ENCODE data around the gene TMEM72. TPM values are rescaled to one million over a fixed set of nuclear protein-coding genes. Genes with fewer than 3 reads are reported as not detected.

Gene TMEM72
- total RNA-seq, 1 donor from 2014 or later, result not detected

GRCh38 chr10:44910602-44911001, 535 bp upstream of the TMEM72 start:
- DNase-seq (ENCODE audit: low spot score), result no peak
- no peak for TF ChIP-seq CTCF (IDR thresholded peaks at IDR 0.05)
- H3K4me3 Mint-ChIP-seq (ENCODE audit: unreplicated experiment), result no peak overlapping the region
- peaks cover 30% of the 10 kb centered on the region for H3K4me1 Mint-ChIP-seq (ENCODE audit: low read depth)
- H3K9me3 Mint-ChIP-seq (ENCODE audit: low read depth), result no peaks in the 10 kb centered on the region
- H3K36me3 Mint-ChIP-seq (ENCODE audit: low read depth), result no peaks in the 10 kb centered on the region
- no peaks in the 10 kb centered on the region for H3K27me3 Mint-ChIP-seq (ENCODE audit: low read depth)
- H3K27ac Mint-ChIP-seq (ENCODE audit: unreplicated experiment), result peak overlapping the region; percentile 8

- Mint-ChIP-seq H3K4me1 (ENCODE audit: low read depth) (peaks cover 30% of the 10 kb centered on the region), H3K4me3 (ENCODE audit: unreplicated experiment) (no peak overlapping the region), H3K9me3 (ENCODE audit: low read depth) (no peaks in the 10 kb centered on the region), H3K27ac (ENCODE audit: unreplicated experiment) (no peak overlapping the region), H3K27me3 (ENCODE audit: low read depth) (no peaks in the 10 kb centered on the region), H3K36me3 (ENCODE audit: low read depth) (no peaks in the 10 kb centered on the region)
- TF ChIP-seq CTCF (IDR thresholded peaks at IDR 0.05), result no peak
- no peak for DNase-seq (ENCODE audit: low spot score)
These were observed 814 bp downstream of the TMEM72 start for GRCh38 chr10:44911951-44912350.

- peaks cover 2% of the 10 kb centered on the region for H3K36me3 Mint-ChIP-seq (ENCODE audit: low read depth)
- peak overlapping the region; percentile 17 for H3K27ac Mint-ChIP-seq (ENCODE audit: unreplicated experiment)
- no peaks in the 10 kb centered on the region for H3K9me3 Mint-ChIP-seq (ENCODE audit: low read depth)
- no peak for DNase-seq (ENCODE audit: low spot score)
- peaks cover 20% of the 10 kb centered on the region for H3K4me1 Mint-ChIP-seq (ENCODE audit: low read depth)
- peaks cover 2% of the 10 kb centered on the region for H3K27me3 Mint-ChIP-seq (ENCODE audit: low read depth)
- TF ChIP-seq CTCF (IDR thresholded peaks at IDR 0.05), result no peak
- no peak overlapping the region for H3K4me3 Mint-ChIP-seq (ENCODE audit: unreplicated experiment)
These were observed 2.4 kb downstream of the TMEM72 start for GRCh38 chr10:44913350-44914081.

GRCh38 chr10:44914891-44915290, 3.8 kb downstream of the TMEM72 start:
- Mint-ChIP-seq H3K4me3 (ENCODE audit: unreplicated experiment) (no peak overlapping the region), H3K27me3 (ENCODE audit: low read depth) (peaks cover 6% of the 10 kb centered on the region)
- no peak for TF ChIP-seq CTCF (IDR thresholded peaks at IDR 0.05)

GRCh38 chr10:44916429-44916828, 5.3 kb downstream of the TMEM72 start:
- peaks cover 2% of the 10 kb centered on the region for H3K36me3 Mint-ChIP-seq (ENCODE audit: low read depth)
- peaks cover 8% of the 10 kb centered on the region for H3K27me3 Mint-ChIP-seq (ENCODE audit: low read depth)
- H3K27ac Mint-ChIP-seq (ENCODE audit: unreplicated experiment), result no peak overlapping the region
- TF ChIP-seq CTCF (IDR thresholded peaks at IDR 0.05), result no peak
- H3K9me3 Mint-ChIP-seq (ENCODE audit: low read depth), result no peaks in the 10 kb centered on the region
- H3K4me1 Mint-ChIP-seq (ENCODE audit: low read depth), result peaks cover 9% of the 10 kb centered on the region
- H3K4me3 Mint-ChIP-seq (ENCODE audit: unreplicated experiment), result no peak overlapping the region
- DNase-seq (ENCODE audit: low spot score), result no peak

More at GRCh38 chr10:44914891-44915290, 3.8 kb downstream of the TMEM72 start:
- Mint-ChIP-seq H3K27ac (ENCODE audit: unreplicated experiment) (no peak overlapping the region), H3K36me3 (ENCODE audit: low read depth) (peaks cover 2% of the 10 kb centered on the region), H3K4me1 (ENCODE audit: low read depth) (peaks cover 17% of the 10 kb centered on the region), H3K9me3 (ENCODE audit: low read depth) (no peaks in the 10 kb centered on the region)
- DNase-seq (ENCODE audit: low spot score), result no peak
